A549 (cell line): ENCODE measurements around the gene SUPT5H.

Experiments used
- CEBPB ChIP-seq, 2 experiments: fragments of >200 bp in 1 of 2; sonication (Bioruptor Twin) in 1 of 2; formaldehyde crosslinking in 1 of 2; IDR thresholded peaks; 2 replicates each; pipeline ENCODE4 v1.6.1; 2012 to 2016
- CHD2 ChIP-seq: fragments of 150-350 bp; IDR thresholded peaks from 2 replicates; pipeline ENCODE4 v1.6.1; 2014; ENCODE audit warnings: low read length; ENCODE audit not compliant: partially characterized antibody
- EP300 ChIP-seq, 2 experiments: fragments of >200 bp; sonication (Bioruptor Twin); formaldehyde crosslinking; IDR thresholded peaks; 2 replicates in 1 of 2; 3 replicates in 1 of 2; pipeline ENCODE4 v1.6.1; 2016 to 2017
- FOSL2 ChIP-seq, 2 experiments: fragments of 450-650 bp in 1 of 2; fragments of >200 bp in 1 of 2; sonication (Bioruptor Twin) in 1 of 2; formaldehyde crosslinking; IDR thresholded peaks; 2 replicates each; pipeline versions ENCODE4 v1.5.0 to v1.6.1; 2016 to 2020; ENCODE audit warnings: mild to moderate bottlenecking in 1 of 2, moderate library complexity in 1 of 2
- JUN ChIP-seq, 2 experiments: fragments of >200 bp; sonication (Bioruptor Twin); formaldehyde crosslinking; IDR thresholded peaks; 2 replicates in 1 of 2; 3 replicates in 1 of 2; pipeline ENCODE4 v1.6.1; 2016 to 2017
- MAFK ChIP-seq: fragments of 450-650 bp; IDR thresholded peaks from 2 replicates; pipeline ENCODE4 v1.6.1; 2014; ENCODE audit not compliant: partially characterized antibody
- PHF8 ChIP-seq: fragments of 200-600 bp; sonication (generic); IDR thresholded peaks from 2 replicates; pipeline ENCODE4 v1.6.1; 2016; ENCODE audit warnings: low read depth, mild to moderate bottlenecking, antibody characterized with exemption, moderate library complexity, borderline replicate concordance
- POLR2A ChIP-seq: IDR thresholded peaks from 2 replicates; pipeline ENCODE4 v1.6.1; 2012; ENCODE audit warnings: mild to moderate bottlenecking, low read length
- ZSCAN20 ChIP-seq: fragments of 250-450 bp; sonication (Bioruptor Pico); IDR thresholded peaks from 2 replicates; pipeline ENCODE4 v1.8.0; 2022; ENCODE audit warnings: mild to moderate bottlenecking, moderate library complexity
- TF ChIP-seq, protein P1 (sequence below): IDR thresholded peaks from 2 replicates; pipeline ENCODE4 v1.6.1; 2012
- TF ChIP-seq, protein P2 (sequence below): fragments of >200 bp; sonication (Bioruptor Twin); formaldehyde crosslinking; IDR thresholded peaks from 3 replicates; pipeline ENCODE4 v1.5.1; 2016
- TF ChIP-seq, protein P3 (sequence below): fragments of 450-650 bp; IDR thresholded peaks from 2 replicates; pipeline ENCODE4 v1.6.1; 2014; ENCODE audit warnings: antibody characterized with exemption
- TF ChIP-seq, protein P4 (sequence below): fragments of 250-450 bp; sonication (Bioruptor Pico); IDR thresholded peaks from 2 replicates; pipeline ENCODE4 v1.5.0; 2021; ENCODE audit warnings: mild to moderate bottlenecking, moderate library complexity, borderline replicate concordance

DNA sequence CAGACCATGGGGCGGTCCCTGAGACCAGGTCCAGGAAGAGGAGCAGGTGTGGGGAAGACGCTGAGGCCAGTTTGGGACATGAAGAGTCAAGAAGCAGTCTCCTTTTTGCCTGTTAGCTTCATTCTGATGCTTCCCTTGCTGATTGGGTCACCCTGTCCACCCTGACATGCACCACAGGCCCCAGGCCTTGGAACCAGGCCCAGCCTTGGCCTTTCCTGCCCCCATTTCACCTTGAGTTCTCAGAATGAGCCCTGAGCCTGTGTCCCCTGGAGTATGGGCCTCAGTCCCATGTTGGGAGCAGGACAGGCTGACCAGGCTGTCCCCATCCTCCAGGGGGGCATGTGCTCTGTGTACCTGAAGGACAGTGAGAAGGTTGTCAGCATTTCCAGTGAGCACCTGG, 30.4 kb downstream of the SUPT5H start:
- no peak for TF ChIP-seq MAFK
- TF ChIP-seq, protein P1, sequence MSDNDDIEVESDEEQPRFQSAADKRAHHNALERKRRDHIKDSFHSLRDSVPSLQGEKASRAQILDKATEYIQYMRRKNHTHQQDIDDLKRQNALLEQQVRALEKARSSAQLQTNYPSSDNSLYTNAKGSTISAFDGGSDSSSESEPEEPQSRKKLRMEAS, result no peak
- TF ChIP-seq EP300 (IDR thresholded peaks at IDR 0.05), result no peak
- TF ChIP-seq POLR2A, result no peak
- TF ChIP-seq, protein P2, sequence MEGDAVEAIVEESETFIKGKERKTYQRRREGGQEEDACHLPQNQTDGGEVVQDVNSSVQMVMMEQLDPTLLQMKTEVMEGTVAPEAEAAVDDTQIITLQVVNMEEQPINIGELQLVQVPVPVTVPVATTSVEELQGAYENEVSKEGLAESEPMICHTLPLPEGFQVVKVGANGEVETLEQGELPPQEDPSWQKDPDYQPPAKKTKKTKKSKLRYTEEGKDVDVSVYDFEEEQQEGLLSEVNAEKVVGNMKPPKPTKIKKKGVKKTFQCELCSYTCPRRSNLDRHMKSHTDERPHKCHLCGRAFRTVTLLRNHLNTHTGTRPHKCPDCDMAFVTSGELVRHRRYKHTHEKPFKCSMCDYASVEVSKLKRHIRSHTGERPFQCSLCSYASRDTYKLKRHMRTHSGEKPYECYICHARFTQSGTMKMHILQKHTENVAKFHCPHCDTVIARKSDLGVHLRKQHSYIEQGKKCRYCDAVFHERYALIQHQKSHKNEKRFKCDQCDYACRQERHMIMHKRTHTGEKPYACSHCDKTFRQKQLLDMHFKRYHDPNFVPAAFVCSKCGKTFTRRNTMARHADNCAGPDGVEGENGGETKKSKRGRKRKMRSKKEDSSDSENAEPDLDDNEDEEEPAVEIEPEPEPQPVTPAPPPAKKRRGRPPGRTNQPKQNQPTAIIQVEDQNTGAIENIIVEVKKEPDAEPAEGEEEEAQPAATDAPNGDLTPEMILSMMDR, result no peak
- TF ChIP-seq FOSL2 (IDR thresholded peaks at IDR 0.05), result no peak
- no peak for TF ChIP-seq FOSL2 (CRISPR knock-in tag; IDR thresholded peaks at IDR 0.05)
- TF ChIP-seq PHF8, result no peak
- TF ChIP-seq CEBPB (IDR thresholded peaks at IDR 0.05), result no peak
- no peak for TF ChIP-seq ZSCAN20 (CRISPR knock-in tag)
- TF ChIP-seq, protein P3, sequence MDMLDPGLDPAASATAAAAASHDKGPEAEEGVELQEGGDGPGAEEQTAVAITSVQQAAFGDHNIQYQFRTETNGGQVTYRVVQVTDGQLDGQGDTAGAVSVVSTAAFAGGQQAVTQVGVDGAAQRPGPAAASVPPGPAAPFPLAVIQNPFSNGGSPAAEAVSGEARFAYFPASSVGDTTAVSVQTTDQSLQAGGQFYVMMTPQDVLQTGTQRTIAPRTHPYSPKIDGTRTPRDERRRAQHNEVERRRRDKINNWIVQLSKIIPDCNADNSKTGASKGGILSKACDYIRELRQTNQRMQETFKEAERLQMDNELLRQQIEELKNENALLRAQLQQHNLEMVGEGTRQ, result no peak
- TF ChIP-seq, protein P4, sequence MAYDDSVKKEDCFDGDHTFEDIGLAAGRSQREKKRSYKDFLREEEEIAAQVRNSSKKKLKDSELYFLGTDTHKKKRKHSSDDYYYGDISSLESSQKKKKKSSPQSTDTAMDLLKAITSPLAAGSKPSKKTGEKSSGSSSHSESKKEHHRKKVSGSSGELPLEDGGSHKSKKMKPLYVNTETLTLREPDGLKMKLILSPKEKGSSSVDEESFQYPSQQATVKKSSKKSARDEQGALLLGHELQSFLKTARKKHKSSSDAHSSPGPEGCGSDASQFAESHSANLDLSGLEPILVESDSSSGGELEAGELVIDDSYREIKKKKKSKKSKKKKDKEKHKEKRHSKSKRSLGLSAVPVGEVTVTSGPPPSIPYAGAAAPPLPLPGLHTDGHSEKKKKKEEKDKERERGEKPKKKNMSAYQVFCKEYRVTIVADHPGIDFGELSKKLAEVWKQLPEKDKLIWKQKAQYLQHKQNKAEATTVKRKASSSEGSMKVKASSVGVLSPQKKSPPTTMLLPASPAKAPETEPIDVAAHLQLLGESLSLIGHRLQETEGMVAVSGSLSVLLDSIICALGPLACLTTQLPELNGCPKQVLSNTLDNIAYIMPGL (CRISPR knock-in tag), result no peak
- TF ChIP-seq JUN (IDR thresholded peaks at IDR 0.05), result no peak
- no peak for TF ChIP-seq CHD2
